Stimulated activated CD4-positive, alpha-beta T cell treated with anti-CD3 and anti-CD28 coated beads, Interleukin-2, amount 100 ng/mL, for 48 hours (primary cell): Measurements from ENCODE around the gene GDPD5.
A peak's percentile ranks its signal among the peaks of the same experiment; 100 is the strongest.

Experiments used
- DNase-seq, 2 donors: peaks; one replicate each; pipeline ENCODE4 v3.0.0-alpha.2; 2020

Gene GDPD5

DNA sequence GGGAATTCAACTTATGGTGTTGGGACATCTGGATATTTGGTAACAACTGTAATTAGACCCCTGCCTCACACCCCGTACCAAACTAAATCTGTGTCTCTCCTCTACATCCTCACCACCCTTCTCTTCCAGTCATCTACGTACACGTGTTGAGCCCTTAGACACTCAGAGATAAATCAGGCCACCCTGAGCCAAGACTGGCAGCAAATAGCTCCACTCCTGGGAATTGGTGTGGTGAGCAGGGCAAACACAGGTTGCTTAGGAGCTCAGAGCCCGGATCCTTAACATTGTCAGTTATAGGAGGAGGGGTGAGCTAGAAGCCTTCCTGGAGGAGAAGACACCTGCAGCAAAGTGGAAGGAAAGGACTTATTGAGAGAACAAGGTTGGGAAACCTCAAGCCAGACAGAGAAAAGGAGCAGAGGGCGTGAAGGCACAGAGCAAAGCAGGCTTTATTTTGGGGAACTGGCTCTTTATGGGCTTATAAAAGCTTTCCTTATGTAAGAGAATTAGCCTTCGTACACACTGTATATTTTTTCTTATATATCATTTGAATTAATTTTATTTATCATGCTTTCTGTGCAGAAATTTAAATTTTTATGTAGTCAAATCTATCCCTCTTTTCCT, 55.8 kb downstream of the GDPD5 start:
- DNase-seq: no peak

DNA sequence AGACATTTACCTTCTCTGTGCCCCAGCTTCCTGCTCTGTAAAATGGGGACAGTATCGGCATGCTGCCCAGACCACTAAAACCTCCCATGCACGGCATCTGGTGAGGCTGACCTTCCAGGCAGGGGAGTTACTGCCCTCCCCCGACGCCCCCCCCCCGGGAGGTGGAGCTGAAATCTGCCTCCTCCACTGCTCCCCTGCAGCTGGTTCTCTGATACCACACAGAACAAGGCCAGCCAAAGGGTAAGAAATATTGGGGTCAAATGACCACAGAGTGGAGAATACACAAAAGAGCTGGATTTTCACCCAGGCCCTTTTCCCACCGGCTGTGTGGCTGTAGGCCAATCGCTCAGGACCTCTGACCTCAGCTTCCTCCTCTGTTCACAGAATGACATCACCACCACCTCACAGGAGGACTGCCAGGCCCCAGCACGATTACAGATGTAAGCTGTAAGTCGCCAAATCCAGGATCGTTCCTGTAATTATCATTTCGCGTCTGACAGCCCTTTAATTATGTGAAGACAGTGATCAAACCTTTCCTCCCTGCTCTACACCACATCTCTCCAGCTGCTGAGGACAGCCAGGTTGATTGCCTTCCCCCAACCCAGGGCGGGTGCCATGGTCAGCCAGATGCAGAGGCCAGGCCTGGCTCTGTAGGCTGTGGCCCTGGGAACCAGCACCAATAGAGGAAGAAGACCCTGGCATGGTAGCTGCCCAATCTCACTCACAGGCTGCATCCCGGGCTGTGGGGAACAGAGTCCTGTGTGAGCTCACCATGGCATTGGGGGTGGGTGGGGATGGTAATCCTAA, 57.0 kb downstream of the GDPD5 start:
- DNase-seq: no peak

DNA sequence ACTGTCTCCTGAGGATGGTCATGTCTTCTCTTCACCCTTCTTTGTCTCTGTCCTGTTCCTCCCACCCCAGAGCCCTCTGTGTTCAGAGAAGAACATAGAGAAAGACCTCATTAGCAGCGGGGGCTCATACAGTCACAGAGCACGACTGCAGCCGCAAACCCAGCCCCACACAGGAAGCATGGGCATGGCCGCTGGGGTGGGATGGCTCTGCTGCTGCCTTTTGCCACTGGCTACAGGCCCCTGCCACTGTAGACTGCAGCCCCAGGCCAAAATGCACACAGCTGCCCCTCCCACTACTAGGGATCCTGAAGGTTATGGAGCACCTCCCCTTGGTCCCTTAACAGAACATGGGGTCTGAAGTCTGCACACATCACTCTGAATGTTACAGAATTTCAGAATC, 57.9 kb downstream of the GDPD5 start:
- no peak for DNase-seq

DNA sequence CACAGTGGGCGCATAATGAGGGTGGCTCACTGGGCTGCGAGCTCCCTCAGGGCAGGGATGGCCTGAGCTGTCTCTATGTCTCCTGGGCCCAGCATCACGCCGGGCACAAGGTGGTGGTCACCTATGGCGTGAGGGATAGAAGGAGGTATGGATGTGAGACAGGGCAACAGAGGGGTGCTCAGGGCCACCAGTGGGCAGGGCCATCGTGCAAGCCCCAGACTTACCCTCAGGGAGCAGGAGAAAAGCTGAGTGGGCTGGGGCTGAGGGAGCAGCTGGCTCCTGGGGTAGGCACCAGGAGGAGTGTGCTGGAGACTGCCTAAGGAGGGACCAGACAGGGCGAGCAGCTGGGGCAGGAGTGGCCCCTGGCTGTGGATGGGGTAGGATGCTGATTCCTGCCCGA, 58.4 kb downstream of the GDPD5 start:
- DNase-seq: no peak

DNA sequence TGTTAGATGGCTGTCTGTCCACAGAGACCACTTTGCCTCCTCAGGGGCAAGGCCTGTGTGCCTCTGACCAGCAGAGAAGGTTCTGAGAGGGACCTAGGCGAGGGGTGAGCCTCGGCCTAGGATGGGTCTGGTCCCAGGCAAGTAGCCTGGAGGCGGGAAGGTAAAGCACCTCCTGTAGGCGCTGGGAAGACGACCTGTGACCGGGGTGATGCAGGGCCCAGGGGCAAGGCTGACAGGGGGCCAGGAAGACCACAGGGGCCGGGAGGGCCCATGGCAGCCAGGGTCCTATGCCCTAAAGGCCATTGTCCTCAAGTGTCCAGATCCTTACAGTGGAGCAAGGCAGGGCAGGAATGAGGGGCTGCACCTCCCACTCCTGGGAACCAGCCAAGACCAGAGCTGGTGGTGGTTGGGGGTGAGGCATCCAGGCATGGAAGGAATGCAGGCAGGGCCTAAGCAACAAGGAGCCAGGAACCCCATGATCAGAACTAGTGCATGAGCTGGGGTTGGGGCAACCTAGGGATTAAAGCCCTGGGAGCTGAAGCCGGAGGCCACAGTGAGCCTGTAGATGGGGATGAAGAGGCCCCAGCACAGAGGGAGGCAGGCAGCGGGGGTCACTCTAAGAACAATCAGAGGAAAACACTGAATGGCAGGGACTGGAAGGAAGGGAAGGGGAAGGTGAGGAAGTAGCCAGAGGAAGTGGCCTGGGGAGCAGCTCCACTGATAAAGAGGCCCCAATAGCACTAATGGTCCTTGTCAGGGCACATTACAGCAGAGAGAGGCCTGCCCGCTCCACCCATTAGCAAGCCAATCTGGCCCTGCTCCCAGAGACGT, 59.8 kb downstream of the GDPD5 start:
- no peak for DNase-seq

DNA sequence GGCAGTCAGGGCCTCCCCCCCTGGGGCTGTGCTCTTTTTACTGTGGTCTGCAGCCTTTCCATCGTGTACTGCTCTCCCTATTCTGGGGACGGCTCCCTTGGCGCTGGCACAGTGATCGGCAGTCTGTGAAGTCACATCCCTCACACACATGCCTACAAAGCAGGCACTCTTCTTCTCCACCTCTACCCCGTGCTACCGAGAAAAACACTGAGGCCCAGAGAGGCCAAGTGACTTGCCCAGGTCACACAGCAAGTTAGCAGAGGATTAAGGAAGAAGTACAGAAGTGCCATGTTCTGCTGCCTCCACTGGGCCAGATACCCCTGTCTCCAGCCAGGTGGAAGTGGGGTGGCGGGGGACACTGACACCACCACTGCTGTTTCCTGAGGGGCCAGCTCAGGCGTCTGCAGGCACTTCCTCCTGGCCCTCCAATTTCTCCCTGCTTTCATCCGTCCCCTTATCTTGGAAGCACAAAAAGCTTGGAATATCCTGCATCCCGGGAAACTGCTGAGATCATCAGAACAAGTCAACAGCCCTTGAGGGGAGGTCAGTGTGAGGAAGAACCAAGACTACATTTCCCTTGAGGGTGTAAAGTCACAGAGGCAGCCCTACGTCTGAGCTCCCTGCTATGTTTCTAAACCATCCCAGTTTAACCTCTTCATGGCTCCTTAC, 62.5 kb downstream of the GDPD5 start:
- no peak for DNase-seq

DNA sequence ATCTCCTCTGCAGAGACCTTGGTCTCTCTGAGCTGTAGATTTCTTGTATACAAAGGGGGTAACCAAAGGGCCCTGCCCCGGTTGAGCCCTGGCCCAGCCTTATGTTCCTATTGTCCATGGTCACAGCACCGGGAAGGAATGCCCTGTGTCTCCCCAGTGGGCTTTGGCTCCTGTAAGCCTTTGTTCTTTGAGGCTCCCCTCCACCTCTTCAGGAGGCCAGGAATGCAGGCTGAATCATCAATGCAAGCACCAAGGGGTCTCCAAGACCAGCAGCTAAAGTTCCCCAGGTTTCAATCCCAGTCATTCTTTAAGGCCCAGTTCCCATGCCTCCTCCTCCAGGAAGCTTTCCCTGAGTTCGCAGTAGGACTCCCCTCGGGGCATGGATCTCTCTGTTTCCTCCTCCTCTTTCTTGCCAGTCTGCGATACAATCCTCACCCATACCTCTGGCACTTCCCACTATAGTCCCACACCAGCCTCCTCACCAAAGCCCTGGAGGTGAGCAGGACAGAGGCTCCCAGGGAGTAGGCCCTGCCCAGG, 63.6 kb downstream of the GDPD5 start:
- no peak for DNase-seq

DNA sequence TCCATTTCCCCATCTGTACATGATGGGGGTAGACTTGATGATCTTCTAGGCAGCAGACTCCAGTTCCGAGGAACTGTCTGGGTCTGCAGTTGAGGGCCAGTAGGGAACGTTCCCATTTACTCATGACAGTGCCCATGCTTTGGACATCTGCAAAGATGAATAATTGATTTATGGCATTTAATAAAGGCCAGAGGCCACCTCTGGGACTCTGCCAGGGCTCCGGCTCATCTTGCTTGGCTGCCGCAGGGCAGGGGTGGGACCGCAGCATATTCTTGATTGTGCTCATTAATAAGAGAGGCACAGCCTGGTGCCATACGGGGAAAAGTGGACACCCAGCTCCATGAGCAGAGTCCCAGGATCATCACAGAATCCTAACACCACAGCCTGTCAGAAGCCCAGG, 64.6 kb downstream of the GDPD5 start:
- no peak for DNase-seq

DNA sequence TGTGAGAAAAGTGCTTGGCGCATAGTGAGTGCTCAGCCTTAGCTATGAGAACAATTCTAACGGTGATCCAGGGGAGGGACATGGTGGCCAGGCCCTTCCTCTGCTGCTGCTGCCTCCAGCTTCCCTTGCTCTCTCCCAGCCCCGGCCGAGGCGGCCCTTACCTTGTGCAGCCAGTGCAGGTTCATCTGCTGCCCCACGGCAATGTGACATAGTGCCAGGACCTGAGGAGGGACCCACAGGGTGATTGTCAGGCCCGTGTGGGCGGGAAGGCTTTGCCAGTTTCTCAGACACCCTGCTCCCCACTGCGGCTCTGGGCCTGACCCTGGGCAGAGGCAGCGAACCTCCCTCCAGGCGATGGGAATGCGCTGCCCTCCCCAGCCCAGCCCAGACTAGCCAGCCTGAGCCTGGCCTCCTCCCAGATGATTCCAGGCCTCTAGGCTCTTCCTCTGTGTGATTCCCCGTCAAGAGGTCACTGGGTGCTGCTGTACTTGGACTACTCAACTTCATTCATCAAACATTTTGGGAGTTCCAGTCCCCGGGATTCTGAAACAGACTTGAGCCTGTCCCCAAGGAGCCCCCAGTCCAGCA, 69.1 kb downstream of the GDPD5 start:
- DNase-seq: no peak

DNA sequence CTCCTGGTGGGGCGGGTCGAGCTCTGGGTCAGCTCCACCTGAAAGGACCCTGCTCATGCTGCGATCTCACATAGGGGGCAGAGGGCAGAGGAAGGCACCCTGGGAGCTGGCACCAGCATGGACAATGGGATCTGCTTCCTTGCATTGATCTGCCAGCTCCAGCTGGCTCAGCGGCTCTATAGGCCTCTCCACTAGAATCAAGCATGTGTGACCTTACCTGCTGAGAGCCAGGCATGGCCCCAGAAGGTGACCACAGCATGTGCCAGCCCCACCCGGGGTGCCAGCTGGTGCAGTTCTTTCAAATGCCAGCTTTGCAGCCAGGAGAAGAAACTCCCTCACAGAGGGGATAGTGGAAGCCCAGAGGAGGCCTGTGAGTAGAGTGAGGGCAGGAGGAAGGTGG, 70.8 kb downstream of the GDPD5 start:
- DNase-seq: no peak

DNA sequence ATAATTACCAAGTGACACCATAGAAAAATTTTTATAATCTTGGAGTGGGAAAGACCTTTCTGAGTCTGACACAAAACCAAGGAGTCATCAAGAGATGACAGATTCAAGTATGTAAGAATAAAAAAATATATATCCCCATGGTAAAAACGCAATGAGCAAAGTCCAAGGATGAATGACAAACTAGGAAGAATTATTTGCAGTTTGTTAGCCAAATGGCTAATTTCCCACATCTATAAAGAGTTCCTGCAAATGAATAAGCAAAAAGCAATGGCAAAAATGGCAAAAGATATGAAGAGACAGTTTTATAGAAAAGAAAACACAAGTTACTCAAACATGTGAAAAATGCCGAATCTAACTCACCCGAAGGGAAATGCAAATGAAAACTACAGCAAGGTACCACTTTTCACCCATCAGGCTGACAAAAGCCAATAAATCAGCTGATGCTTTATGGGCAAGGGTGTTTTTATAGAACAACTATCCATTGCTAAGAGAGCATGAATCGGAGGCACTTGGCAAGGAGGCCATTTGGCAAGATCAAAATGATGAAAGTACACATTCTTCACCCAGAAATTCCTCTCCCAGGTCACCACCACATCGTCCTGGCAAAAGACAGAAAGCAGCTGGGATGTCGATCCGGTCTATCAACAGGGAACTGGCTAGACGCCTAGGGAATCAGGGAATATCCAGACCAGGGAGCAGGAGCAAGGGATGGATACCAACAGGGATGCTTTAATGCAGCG, 71.7 kb downstream of the GDPD5 start:
- DNase-seq: no peak

DNA sequence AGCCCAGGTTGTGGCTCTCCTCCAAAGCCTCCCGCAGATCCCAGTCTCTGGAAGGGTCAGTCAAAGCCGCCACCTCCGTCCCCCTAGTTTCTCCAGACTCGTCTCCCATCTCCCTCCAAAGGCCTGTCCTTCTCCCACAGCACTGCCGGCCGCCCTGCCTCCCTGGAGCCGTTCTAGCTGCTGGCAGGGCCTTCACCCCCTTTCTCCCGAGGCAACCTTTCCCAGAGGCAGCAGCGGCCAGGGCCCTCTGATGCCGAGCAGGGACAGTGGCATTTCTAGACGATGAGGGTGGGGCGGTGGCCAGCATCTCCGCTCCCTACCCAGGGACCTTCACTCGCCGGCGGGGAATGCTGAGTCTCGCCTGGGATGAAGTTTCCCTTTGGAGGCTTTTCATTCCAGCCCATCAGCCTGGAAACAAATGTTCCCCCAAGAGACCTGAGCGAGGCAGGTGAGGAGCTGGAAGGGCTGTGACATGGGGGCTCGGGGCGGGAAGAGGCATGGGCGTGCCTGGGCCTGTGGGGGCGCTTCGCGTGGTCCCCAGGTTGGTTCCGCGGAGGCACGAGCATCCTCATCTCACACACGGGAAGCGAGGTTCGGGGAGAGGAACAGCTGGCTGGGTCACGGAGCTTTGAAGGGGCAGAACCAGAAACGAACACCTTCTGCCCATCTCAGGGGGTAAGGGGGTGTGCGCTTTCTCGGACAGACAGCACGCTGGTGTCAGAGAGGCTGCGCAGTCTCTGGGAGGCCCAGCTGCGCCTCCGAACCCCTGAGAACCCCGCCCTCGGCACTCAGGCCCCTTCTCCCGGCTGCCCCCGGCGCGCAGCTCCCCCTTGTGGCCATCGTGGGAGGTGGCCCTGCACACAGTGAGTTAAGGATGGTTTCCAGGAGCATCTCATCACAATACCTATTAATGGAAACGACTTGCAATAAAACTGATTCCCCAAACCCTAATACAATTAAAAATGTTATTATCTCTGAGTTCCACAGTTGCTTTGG, 74.6 kb downstream of the GDPD5 start:
- DNase-seq: peak; percentile 50 to 60

DNA sequence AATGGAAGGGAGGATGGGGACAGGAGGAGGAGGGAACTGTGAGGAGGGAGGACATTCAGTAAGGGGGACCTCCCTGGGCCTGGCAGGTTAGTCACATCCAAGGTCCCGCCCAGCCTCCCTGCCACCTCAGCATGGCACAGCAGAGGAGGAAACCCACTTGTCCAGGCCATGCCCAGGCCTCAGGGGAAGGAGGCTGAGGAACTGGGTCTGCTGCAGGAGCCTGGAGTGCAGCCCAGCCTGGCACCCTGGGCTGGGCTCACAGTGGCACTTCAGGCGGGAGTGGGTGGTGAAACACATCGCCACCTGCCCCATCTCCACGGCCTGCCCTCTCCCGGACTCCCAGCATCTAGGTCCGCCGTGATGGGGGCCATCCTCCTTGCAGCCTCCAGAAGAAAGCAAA, 75.5 kb downstream of the GDPD5 start:
- no peak for DNase-seq

DNA sequence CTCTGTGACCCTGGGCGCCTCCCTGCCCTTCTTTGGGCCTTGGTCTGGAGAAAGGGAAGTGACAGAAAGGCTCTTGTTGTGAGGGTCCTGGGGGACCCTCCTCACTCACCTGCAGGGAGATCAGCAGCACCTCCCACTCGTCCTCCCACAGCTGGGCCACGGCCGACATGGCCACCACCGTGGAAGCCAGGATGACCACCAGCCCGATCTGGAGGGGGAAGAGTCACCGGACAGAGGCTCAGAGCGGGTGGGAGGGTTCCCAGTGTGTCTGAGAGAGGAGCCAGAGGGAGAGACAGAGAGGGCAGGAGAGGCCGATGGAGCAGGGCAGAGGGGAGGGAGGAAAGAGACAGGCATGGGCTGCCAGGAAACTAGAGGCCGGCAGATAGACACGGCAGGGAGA, 76.0 kb downstream of the GDPD5 start:
- DNase-seq: no peak

DNA sequence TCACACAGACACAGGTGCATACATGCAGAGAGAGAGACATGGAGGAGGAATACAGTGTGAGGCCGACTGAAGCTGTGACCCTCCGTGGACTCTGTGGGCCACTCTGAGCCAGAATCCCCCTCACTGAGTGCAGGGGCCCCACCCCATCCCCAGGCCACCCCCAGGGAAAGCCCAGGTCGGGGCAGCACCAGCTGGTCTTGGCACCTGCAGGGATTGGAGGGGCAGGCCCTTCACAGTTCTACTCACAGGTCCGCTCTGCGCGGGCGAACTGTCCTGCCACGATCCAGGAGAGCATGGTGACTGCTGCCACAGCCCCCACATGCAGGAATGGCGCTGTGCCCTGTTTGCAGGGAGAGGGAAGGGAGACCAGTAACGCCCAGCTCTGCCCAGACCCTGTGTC, 76.5 kb downstream of the GDPD5 start:
- DNase-seq: no peak

DNA sequence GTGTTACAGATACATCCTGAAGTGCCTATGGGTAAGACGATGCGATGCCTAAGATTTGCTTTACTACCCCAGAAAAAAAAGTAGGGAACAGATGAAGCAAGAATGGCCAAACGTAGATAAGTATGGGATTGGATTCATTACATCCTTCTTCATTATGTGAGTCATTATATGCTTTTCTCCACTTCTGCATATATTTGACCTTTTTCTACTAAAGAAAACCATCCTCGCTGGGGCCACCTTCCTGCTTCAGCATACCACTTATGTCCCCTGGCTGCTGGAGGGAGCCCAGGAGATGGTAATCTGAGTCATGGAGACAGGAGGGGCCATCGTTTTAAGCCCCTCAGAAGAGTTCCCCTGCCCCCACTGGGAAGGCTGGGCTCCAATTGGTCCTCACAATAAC, 78.3 kb downstream of the GDPD5 start:
- DNase-seq: no peak

DNA sequence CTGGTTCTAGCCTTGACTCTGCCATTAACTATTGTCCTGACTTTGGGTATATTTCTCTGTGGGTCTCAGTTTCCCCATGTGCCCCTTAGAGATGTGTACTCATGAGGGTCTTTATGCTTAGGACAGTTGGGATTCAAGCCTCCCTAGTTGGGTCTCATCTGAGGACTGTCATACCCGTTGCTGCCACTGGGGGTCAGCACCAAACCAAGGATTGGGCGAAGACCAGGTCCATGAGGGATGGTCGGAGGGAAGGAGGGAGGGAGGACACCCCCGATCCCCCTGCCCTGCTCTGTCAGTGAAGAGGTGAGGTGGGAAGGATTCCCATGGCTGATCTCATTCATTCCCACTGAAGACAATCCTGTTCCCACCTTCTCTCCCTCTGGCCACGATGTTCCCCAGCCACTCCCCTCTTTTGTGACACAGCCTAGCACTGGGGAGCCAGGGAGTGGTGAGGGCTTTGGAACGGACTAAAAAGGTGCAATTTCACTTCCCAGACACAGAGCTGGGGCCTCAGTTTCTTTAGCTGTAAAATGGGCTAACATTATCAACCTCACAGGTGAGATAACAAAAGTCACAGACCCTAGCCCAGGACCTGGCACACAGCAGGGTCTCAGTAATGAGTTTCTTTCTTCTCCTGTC, 80.3 kb downstream of the GDPD5 start:
- peak; percentile 75 to 77 for DNase-seq

DNA sequence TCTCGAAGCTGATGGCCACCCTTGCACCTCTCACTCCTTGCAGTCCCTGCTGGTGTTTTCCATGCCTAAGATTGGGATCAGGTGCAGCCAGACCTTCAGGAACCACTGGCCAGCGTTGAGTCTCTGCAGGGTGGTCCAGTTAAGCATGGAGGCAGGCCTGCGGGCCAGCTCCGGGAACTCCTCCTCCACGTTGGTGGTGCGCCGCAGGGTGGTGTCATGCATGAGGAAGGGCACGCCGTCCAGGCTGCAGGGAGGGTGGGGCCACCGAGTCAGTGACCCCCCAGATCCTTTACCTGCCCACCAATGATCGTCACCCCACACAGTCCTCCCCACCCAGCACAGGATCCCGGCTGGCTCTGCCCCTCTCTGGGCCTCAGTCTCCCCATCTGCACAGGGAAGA, 82.7 kb downstream of the GDPD5 start:
- no peak for DNase-seq

DNA sequence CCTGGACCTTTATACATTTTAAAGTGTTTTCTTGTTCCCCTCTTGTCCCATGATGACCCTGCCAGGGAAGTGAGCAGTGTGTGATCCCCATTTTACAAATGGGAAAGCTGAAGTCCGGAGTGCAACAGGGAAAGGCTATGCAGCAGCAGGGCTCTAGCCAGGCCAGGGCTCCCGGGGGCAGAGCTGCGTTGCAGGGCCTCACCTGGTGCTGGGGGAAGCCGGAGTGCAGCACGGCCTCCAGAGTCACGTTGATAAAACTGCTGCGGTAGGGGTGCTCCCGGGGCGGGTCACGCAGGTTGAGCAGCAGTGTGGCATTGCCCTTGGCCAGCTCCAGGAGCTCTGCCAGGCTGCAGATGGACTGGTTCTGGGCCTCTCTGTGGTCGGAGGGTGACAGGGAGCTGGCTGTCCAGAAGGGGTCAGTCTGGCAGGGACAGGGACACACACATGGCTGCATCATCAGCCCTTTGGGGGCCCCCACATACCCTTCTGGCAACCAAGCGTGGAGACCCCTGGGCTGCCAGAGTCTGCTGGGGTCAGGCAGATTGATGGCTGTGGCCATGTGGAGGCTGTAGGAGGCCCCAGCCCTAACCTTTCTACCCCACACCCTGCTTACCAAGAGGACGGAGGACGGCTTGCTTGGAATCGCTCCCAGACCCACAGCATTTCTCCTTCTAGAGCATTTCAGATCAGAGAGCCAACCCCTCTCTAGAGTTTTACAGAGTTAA, 83.4 kb downstream of the GDPD5 start:
- DNase-seq: no peak

DNA sequence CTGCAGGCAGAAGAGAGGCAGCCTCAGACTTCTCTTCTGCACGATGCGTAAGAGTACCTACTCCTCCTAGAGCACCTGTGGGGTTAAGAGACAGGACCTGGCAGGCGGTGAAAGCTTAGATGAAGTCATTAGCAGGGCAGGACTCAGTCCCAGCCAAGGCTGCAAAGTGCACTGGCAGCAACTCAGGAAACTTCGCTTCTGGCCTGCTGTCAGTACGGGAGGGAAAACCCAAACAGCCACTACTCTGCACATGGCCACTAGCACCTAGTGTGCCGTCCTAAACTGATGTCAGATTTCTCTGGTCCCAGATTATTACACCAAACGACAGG, 84.0 kb downstream of the GDPD5 start:
- DNase-seq: no peak
